Vagina (tissue), 2 donors: ENCODE results near the gene DARS2.

Experiments used
- CTCF ChIP-seq, 3 experiments: fragments of 450-650 bp in 2 of 3; fragments of 200-600 bp in 1 of 3; sonication (generic) in 1 of 3; IDR thresholded peaks; one replicate each; pipeline ENCODE4 v1.5.1; 2017 to 2019; ENCODE audit warnings: antibody characterized with exemption in 3 of 3, mild to moderate bottlenecking in 2 of 3, moderate library complexity in 2 of 3
- POLR2A ChIP-seq, 2 donors: fragments of 450-650 bp; IDR thresholded peaks; one replicate each; pipeline ENCODE4 v1.6.1; 2017; ENCODE audit warnings: antibody characterized with exemption in 2 of 2, mild to moderate bottlenecking in 2 of 2, moderate library complexity in 2 of 2

- TF ChIP-seq CTCF (IDR thresholded peaks at IDR 0.05), result no peak
- TF ChIP-seq POLR2A (IDR thresholded peaks at IDR 0.05), result no peak
Measured at GRCh38 chr1:173853074-173853473, 28.6 kb downstream of the DARS2 start.
